Body of pancreas (tissue), 4 donors: Measurements from ENCODE around the gene PLCD4.

Experiments
- POLR2A ChIP-seq, 3 donors: fragments of 450-650 bp; IDR thresholded peaks; one replicate each; pipeline ENCODE4 v1.6.1; 2016; ENCODE audit warnings: antibody characterized with exemption in 3 of 3, mild to moderate bottlenecking in 2 of 3
- TF ChIP-seq, protein P1 (sequence below), 7 experiments: fragments of 450-650 bp in 4 of 7; fragments of 200-600 bp in 3 of 7; sonication (generic) in 3 of 7; IDR thresholded peaks; one replicate each; pipeline ENCODE4 v1.5.1; 2016 to 2019; ENCODE audit warnings: antibody characterized with exemption in 7 of 7

DNA sequence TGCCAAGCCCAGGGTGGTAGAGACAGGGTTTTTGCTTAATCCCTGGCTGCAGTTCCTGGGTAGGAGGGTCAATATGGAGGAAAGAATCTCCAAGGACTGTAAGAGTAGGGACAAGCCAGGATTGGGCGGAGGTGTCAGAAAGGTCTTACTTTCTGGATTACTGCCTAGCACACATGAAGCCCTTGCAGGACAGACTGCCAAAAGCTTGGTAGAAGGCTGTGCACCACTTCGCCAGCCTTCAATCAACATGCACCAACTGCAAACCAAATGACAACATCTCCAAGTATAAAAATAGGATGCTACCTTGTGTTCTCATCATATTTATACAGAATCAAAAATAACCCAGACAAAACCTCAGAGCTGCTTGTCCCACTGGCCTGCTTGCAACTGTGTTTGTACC, 48.1 kb downstream of the PLCD4 start:
- TF ChIP-seq, protein P1, sequence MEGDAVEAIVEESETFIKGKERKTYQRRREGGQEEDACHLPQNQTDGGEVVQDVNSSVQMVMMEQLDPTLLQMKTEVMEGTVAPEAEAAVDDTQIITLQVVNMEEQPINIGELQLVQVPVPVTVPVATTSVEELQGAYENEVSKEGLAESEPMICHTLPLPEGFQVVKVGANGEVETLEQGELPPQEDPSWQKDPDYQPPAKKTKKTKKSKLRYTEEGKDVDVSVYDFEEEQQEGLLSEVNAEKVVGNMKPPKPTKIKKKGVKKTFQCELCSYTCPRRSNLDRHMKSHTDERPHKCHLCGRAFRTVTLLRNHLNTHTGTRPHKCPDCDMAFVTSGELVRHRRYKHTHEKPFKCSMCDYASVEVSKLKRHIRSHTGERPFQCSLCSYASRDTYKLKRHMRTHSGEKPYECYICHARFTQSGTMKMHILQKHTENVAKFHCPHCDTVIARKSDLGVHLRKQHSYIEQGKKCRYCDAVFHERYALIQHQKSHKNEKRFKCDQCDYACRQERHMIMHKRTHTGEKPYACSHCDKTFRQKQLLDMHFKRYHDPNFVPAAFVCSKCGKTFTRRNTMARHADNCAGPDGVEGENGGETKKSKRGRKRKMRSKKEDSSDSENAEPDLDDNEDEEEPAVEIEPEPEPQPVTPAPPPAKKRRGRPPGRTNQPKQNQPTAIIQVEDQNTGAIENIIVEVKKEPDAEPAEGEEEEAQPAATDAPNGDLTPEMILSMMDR (IDR thresholded peaks at IDR 0.05) = no peak
- no peak for TF ChIP-seq POLR2A (IDR thresholded peaks at IDR 0.05)
